GM19238 (cell line): ENCODE data around the gene PCBP2.
"Not testable (repeated sequence)": the region's sequence is repeated elsewhere in the genome, so short reads cannot be mapped to it uniquely, and the experiment has no call there.

Source experiments
- DNase-seq: peaks from one replicate; pipeline ENCODE4 v3.0.0; 2011; ENCODE audit warnings: low spot score; ENCODE audit not compliant: insufficient read length

Gene PCBP2

DNA sequence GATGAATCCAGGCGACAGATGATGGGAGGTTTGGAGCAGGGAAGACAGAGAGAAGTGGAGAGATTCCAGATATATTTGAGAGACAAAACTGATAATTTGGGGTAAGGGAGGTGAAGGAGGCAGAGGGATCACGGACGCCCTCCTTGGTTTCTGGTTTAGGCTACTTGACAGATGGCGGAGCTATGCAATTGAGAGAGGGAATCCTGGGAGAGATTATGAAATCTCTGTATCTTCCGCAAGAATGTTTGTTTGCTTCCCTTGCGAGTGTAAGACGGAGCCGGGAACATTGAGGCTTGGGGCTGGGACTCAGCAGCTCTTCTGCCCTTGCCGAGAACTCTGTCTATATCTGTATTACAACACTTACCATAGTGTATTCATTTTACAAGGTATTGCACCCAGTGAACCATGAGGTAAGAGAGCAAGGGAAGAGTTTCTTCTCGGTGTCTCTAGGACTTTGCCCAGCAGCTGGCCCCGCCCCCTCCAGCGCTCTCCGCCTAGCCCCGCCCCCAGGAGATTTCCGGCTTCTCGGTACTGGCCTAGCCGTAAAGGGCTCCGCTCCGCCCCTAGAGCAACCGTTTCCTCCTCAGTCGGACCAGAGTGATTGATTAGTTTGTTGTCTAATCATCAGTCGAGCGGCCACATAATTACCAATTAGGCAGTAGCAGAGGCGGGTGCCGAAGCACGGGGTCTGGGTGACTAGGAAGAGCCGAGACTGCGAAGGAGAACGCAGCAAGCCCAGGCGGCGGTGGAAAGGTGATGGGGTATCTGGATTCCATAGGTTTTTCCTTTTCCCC lies 10.7 kb upstream of the PCBP2 start, which contains the start of gene PRR13:
Gene PRR13, plus strand, starts transcription at position 695 of the 794 bp plus-strand sequence. CDS start 981 bp downstream, outside the sequence.
- DNase-seq = peak; percentile 91

- DNase-seq = no peak
Observed at GRCh38 chr12:53443955-53444354, 7.9 kb upstream of the PCBP2 start.

GRCh38 chr12:53444593-53445325 lies 7.1 kb upstream of the PCBP2 start:
- not testable (repeated sequence) for DNase-seq

GRCh38 chr12:53450936-53451335 lies 966 bp upstream of the PCBP2 start:
- no peak for DNase-seq

DNA sequence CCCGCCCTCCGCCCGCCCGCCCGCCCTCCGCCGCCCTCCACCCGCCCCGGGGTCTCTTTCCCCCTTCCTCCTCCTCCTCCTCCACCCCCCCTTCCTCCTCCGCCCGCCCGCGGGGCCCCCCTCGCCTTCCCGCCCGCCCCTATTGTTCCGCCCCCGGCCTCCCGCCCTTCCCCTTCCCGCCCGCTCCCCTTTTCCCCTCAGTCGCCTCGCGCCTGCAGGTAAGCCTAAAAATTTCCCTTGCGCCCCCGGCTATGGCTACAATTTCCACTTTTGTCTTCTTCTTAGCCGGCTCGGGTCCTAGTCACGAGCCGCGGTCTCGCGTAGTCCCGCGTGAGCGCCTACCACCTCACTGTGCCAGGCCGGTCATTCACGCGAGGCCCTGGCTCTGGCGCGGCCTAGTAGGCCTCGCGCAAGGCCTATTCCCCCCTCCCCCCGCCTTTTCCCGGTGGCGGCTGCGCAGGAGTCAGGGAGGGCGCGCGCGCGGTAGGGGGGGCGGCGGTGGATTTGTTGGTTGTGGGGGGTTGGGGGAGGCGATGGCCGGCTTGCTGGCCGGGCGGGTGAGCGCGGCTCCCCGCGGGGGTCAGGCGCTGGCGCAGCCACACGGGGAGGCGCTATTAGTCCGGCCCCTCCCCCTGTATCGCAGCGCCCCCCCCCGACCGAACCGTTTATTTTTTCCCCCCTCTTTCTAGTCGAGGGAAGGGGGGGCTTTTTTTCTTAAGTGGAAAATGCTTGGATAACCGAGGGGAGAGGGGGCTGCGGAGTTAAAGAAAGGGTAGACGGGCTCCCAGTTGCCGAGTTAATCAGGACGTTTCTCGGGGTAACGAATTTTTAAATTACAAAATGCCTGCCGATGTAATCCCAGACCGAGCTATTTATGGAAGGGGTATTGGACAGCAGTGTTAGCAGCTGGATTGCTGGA lies 516 bp downstream of the PCBP2 start:
- DNase-seq = peak; percentile 76

DNA sequence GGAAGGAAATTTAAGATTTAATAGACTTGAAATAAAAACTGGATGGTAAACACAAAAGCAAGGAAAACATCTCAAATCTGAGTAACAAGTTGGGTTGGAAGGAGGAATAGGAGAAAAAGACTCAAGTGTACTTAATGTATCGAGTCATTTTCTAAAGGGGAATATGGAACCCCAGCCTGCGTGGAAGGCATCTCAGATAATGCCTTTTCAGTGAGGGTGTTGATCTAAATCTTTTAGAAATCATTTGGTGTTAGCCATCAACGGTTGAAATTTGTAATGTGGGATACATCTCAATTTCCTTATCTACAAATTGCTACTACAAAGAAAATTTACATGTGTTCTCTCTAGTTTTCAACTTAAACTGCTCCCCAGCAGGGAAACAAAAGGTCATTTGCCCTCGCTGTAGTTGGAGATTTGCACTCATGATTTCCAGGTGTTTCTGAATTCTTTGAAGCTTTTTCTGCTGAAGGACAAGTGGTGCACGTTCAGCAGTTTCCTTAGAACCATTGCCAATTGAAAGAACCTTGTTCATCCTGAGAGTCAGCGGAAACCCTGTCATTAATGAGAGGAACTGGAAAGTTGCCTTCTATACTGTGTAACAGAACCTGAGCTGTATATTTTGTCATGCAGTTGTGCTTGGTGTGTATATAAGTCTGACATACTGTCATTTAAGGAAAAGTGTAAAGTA lies 2.2 kb downstream of the PCBP2 start:
- DNase-seq = no peak

DNA sequence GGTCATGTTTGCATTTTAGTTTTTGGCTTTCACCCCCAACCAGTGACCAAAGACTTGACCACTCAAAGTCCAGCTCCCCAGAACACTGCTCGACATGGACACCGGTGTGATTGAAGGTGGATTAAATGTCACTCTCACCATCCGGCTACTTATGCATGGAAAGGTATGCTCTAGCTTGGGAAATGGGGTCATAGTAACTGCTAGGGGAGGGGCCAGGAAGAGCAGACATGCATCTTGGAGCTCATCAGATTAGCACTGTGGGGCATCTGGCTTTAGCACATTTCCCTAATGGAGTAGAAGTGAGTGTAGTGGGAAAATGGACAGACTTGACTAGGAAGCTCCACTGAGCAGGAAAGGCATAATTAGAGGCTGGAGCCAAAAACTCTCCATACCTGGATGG lies 2.8 kb downstream of the PCBP2 start:
- no peak for DNase-seq

DNA sequence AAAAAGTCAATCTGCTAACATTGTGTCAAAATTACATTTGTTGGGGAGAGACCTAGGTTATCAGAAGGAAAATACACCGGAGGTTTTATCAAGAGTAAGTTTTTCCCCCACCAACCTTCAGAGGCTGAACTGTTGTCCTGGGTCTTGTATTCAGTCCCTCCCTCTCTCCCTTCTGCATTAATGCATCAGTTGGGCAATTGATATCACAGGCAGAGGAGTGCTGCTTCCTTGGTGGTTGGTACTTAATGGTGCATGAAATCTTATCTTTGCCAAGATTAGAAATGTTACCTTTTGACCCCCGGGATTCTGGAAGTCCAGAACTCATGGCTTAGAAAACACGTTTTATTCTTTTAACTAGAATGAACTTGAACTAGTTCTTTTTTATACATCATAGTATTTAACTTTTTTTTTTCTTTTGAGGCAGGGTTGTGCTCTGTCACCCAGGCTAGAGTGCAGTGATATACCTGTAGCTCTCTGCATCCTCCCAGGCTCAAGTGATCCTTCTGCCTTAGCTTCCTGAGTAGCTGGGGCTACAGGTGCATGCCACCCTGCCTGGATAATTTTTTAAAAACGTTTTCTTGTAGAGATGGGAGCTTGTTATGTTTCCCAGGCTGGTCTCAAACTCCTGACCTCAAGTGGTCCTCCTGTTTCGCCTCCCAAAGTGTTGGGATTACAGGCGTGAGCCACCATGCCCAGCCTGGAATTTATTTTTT lies 4.9 kb downstream of the PCBP2 start:
- DNase-seq = no peak

DNA sequence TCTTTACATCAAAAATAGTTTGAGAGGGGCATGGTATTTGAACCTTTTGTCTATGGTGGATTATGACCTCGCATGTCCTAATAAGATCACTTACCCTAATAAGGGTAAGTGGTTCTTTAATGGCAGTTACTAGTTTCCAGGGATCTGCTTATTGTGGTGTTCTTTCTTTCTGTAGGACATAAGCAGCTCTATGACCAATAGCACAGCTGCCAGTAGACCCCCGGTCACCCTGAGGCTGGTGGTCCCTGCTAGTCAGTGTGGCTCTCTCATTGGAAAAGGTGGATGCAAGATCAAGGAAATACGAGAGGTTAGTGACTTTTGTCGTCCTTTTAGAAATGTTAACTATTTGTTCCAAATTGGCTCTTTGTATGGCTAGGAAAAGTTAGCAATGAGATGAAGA lies 7.2 kb downstream of the PCBP2 start:
- no peak for DNase-seq

GRCh38 chr12:53461059-53461458 lies 9.2 kb downstream of the PCBP2 start:
- no peak for DNase-seq

DNA sequence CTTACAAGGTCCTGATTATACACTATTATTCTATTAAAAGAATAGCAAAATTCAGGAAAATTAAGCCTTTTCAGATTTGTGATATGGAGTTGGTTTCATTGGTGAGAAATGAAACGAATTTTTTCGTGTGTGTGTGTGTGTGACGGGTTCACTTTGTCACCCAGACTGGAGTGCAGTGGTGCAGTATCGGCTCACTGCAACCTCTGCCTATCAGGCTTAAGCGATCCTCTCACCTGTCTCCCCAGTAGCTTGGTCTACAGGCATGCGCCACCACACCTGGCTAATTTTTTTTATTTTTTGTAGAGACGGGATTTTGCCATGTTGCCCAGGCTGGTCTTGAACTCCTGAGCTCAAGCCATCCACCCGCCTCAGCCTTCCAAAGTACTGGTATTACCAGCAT lies 9.7 kb downstream of the PCBP2 start:
- DNase-seq = no peak

DNA sequence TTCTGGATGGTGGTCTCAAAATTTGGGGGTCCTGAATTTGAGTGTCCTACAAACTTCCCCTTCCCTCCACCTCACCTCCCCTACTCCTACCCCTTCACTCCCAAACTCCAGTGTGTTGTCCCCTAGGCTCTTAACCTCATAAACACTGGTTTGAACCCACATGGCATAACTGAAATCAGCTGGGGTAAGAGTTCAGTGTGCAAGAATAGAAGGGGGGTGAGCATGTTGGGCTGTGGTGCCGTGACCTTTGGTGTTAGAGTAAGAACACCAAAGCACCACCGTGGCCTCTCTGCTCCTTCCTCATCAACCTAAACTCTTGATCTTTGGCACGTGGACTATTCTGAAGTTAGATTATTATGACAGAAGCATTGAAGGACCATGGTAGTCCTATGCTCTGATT lies 11.0 kb downstream of the PCBP2 start:
- no peak for DNase-seq

GRCh38 chr12:53463802-53464560 lies 12.1 kb downstream of the PCBP2 start:
- DNase-seq = no peak

GRCh38 chr12:53464685-53465418 lies 12.9 kb downstream of the PCBP2 start:
- no peak for DNase-seq

GRCh38 chr12:53465679-53466078 lies 13.8 kb downstream of the PCBP2 start:
- no peak for DNase-seq

DNA sequence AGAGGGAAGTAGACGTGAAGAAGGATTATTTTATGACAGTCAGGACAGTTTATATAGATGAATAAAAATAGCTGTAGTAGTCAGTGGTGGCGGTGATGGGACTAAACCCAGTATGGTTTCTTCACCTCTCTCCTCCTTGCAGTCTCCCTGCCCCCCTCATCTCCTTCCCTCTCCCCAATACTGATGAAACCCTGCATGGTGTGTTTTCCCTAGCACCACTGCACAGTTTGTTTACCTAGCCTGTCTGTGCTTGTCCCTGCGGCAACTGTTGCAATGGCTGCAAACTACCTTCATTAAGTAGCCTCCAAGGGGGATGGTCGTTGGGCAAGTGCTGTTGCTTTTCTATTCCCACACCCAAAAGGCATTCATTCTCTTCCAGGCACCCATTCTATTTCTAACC lies 14.7 kb downstream of the PCBP2 start:
- no peak for DNase-seq

GRCh38 chr12:53467082-53467481 lies 15.2 kb downstream of the PCBP2 start:
- no peak for DNase-seq

DNA sequence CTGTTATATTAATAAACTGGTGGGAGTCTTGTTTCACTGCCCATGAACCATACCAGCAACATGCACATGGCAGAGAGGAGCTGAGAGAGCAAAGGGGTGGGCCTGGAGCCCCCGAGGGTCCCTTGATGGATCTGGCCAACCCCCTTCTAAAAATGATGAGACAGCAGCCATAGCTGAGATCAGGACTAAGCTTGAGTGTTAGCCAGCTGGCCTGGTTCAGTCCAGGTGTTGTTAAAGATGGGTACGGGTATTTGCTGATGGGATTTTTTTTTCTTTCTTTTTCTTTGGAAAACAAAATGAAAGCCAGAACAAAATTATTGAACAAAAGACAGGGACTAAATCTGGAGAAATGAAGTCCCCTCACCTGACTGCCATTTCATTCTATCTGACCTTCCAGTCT lies 16.0 kb downstream of the PCBP2 start:
- no peak for DNase-seq

- DNase-seq = no peak
Observed at GRCh38 chr12:53468282-53468681, 16.4 kb downstream of the PCBP2 start.
